B cell (primary cell): ENCODE results near the gene RABEP2. TPM values are rescaled to one million over a fixed set of nuclear protein-coding genes. Genes with fewer than 3 reads are reported as not detected.
A peak's percentile ranks its signal among the peaks of the same experiment; 100 is the strongest.

Experiments
- ATAC-seq: fragments of 200-7000 bp; cut with Tn5 transposase; one replicate; pipeline ENCODE4 v1.10.0; 2021; ENCODE audit warnings: low read depth, mild to moderate bottlenecking, moderate number of reproducible peaks, moderate library complexity
- CTCF ChIA-PET: fragments of 350-600 bp; sonication (Branson Sonifier 250); formaldehyde crosslinking; loops from one replicate; lab custom pipeline; 2021; ENCODE audit warnings: antibody characterized with exemption, inconsistent platforms; lab: Charles Lee
- POLR2A ChIA-PET: fragments of 350-600 bp; sonication (Branson Sonifier 250); formaldehyde crosslinking; loops from one replicate; lab custom pipeline; 2021; ENCODE audit warnings: antibody characterized with exemption; lab: Charles Lee
- DNase-seq: peaks from one replicate; pipeline ENCODE4 v3.0.0; 2013
- H2AFZ ChIP-seq: 2 replicates; pipeline ENCODE4 v1.6.1; 2012; ENCODE audit warnings: mild to moderate bottlenecking, low read depth, low read length; ENCODE audit not compliant: insufficient read depth, poor library complexity, severe bottlenecking
- H3K27ac ChIP-seq, 2 donors: 1 replicate in 1 of 2; 2 replicates in 1 of 2; pipeline ENCODE4 v1.5.1; 2012 to 2013; ENCODE audit warnings: low read length in 2 of 2, mild to moderate bottlenecking in 2 of 2, moderate library complexity in 1 of 2
- H3K27me3 ChIP-seq, 4 experiments: fragments of 200-600 bp in 1 of 4; sonication (generic) in 1 of 4; replicated peaks in 1 of 4; 1 replicate in 2 of 4; 2 replicates in 2 of 4; pipeline versions ENCODE4 v1.6.1 to v1.7.0; 2013 to 2016; ENCODE audit warnings: low read length in 3 of 4, mild to moderate bottlenecking in 2 of 4, mixed read lengths in 1 of 4, moderate library complexity in 1 of 4; ENCODE audit not compliant: insufficient read depth in 4 of 4, control insufficient read depth in 3 of 4; ENCODE audit errors: control extremely low read depth in 1 of 4
- H3K36me3 ChIP-seq, 2 experiments: replicated peaks in 1 of 2; 1 replicate in 1 of 2; 2 replicates in 1 of 2; pipeline versions ENCODE4 v1.6.1 to v1.7.1; 2013; ENCODE audit warnings: low read length in 1 of 2; ENCODE audit not compliant: insufficient read depth in 2 of 2, control insufficient read depth in 1 of 2; ENCODE audit errors: control extremely low read depth in 1 of 2, extremely low read depth in 1 of 2
- H3K4me1 ChIP-seq, 2 donors: fragments of 200-600 bp in 1 of 2; sonication (generic) in 1 of 2; 1 replicate in 1 of 2; 2 replicates in 1 of 2; pipeline versions ENCODE4 v1.5.1 to v1.6.1; 2013 to 2017; ENCODE audit warnings: low read length in 2 of 2; ENCODE audit not compliant: control insufficient read depth in 2 of 2, insufficient read depth in 2 of 2
- H3K4me2 ChIP-seq: replicated peaks from 2 replicates; pipeline ENCODE3; 2012; ENCODE audit warnings: mild to moderate bottlenecking, low read depth, low read length; ENCODE audit not compliant: poor library complexity, severe bottlenecking
- H3K4me3 ChIP-seq, 5 experiments: fragments of 200-600 bp in 1 of 5; sonication (generic) in 1 of 5; 1 replicate in 3 of 5; 2 replicates in 2 of 5; pipeline versions ENCODE4 v1.5.1 to v1.7.0; 2011 to 2016; ENCODE audit warnings: low read length in 4 of 5, mild to moderate bottlenecking in 4 of 5, low read depth in 2 of 5, control low read depth in 1 of 5, moderate library complexity in 1 of 5; ENCODE audit not compliant: insufficient read depth in 1 of 5; ENCODE audit errors: control extremely low read depth in 1 of 5, extremely low read depth in 1 of 5
- H3K79me2 ChIP-seq: fragments of 200-600 bp; sonication (generic); one replicate; pipeline ENCODE4 v1.6.0; 2016; ENCODE audit warnings: low read length; ENCODE audit not compliant: control insufficient read depth, insufficient read depth
- H3K9ac ChIP-seq: fragments of 200-600 bp; sonication (generic); 2 replicates; pipeline ENCODE4 v1.6.1; 2017; ENCODE audit warnings: mild to moderate bottlenecking, low read length, moderate library complexity
- H3K9me3 ChIP-seq, 3 donors: one replicate each; pipeline versions ENCODE4 v1.6.1 to v1.7.1; 2013; ENCODE audit warnings: low read length in 2 of 3; ENCODE audit not compliant: control insufficient read depth in 2 of 3, insufficient read depth in 1 of 3; ENCODE audit errors: control extremely low read depth in 1 of 3
- H4K20me1 ChIP-seq: 2 replicates; pipeline ENCODE4 v1.6.0; 2012; ENCODE audit warnings: mild to moderate bottlenecking, low read length; ENCODE audit not compliant: insufficient read depth, control insufficient read depth, poor library complexity, severe bottlenecking
- H3K27ac Mint-ChIP-seq: one replicate; pipeline ENCODE4 v1.8.0; 2021; ENCODE audit warnings: mixed read lengths
- H3K27me3 Mint-ChIP-seq: one replicate; pipeline ENCODE4 v1.8.0; 2021; ENCODE audit warnings: mixed read lengths
- H3K4me1 Mint-ChIP-seq: one replicate; pipeline ENCODE4 v1.8.0; 2021; ENCODE audit warnings: mixed read lengths
- H3K4me3 Mint-ChIP-seq: one replicate; pipeline ENCODE4 v1.8.0; 2021; ENCODE audit warnings: mixed read lengths
- H3K9me3 Mint-ChIP-seq: one replicate; pipeline ENCODE4 v1.8.0; 2022; ENCODE audit warnings: mixed read lengths; ENCODE audit not compliant: insufficient read depth
- EZH2 ChIP-seq: IDR thresholded peaks from 2 replicates; pipeline ENCODE4 v1.6.1; 2012; ENCODE audit warnings: borderline replicate concordance, low read depth, mild to moderate bottlenecking, moderate library complexity, low read length; ENCODE audit not compliant: insufficient read depth, poor library complexity, severe bottlenecking
- WGBS: methylation state at CpG from one replicate; pipeline ENCODE4 v1.1.5; 2013; ENCODE audit warnings: missing lambda C conversion rate; ENCODE audit not compliant: insufficient coverage; 5-methylcytosine and 5-hydroxymethylcytosine counted together
- intact Hi-C: fragments of 100-400 bp; cut with micrococcal nuclease; formaldehyde crosslinking; loops from one replicate; pipeline ENCODE4 v1.10.0; 2022
- polyA plus RNA-seq: library from polyadenylated mRNA; depleted of rRNA; stranded (reverse); fragments of >200 nt; gene quantifications from 2 replicates; pipeline ENCODE4 v1.2.3, GENCODE V29; 2012
- total RNA-seq, 2 donors: library from RNA; stranded (reverse); fragments of 120-200 nt in 1 of 2; gene quantifications; 1 replicate in 1 of 2; 2 replicates in 1 of 2; pipeline versions ENCODE4 v1.2.3 to v1.2.4, GENCODE V29; 2013 to 2022
- TF ChIP-seq, protein P1 (sequence below): fragments of 200-600 bp; IDR thresholded peaks from one replicate; pipeline ENCODE4 v1.8.0; 2022; ENCODE audit warnings: antibody characterized with exemption, mild to moderate bottlenecking

Gene RABEP2
- total and polyA plus RNA-seq, 2 donors (not counting 1 experiment from before 2014, with no cell fraction given) = 136 to 178 TPM

DNA sequence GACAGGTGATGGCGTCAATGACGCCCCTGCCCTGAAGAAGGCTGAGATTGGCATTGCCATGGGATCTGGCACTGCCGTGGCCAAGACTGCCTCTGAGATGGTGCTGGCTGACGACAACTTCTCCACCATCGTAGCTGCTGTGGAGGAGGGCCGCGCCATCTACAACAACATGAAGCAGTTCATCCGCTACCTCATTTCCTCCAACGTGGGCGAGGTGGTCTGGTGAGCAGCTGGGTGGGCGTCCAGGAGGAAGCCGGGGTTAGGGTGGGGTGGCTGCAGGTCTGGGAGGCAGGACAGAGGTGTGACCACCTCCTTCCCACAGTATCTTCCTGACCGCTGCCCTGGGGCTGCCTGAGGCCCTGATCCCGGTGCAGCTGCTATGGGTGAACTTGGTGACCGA, 23.2 kb downstream of the RABEP2 start:
- H3K4me3 ChIP-seq = no peak overlapping the region
- Mint-ChIP-seq H3K4me1 (peaks cover 16% of the 10 kb centered on the region), H3K9me3 (no peaks in the 10 kb centered on the region), H3K27ac (no peak overlapping the region), H3K27me3 (no peaks in the 10 kb centered on the region), H3K4me3 (no peak overlapping the region)
- TF ChIP-seq, protein P1, sequence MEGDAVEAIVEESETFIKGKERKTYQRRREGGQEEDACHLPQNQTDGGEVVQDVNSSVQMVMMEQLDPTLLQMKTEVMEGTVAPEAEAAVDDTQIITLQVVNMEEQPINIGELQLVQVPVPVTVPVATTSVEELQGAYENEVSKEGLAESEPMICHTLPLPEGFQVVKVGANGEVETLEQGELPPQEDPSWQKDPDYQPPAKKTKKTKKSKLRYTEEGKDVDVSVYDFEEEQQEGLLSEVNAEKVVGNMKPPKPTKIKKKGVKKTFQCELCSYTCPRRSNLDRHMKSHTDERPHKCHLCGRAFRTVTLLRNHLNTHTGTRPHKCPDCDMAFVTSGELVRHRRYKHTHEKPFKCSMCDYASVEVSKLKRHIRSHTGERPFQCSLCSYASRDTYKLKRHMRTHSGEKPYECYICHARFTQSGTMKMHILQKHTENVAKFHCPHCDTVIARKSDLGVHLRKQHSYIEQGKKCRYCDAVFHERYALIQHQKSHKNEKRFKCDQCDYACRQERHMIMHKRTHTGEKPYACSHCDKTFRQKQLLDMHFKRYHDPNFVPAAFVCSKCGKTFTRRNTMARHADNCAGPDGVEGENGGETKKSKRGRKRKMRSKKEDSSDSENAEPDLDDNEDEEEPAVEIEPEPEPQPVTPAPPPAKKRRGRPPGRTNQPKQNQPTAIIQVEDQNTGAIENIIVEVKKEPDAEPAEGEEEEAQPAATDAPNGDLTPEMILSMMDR = no peak
- TF ChIP-seq EZH2 = no peak
- CTCF ChIA-PET = interaction anchor here (1.2 to 1.3 kb wide), 2 partner anchors 23 to 43 kb away, joined by 3 to 4 read pairs; partner anchors contain the start of gene ATP2A1
- intact Hi-C loops = loop anchor here (2.0 kb wide), 1 partner anchor 43 kb away; no protein-coding TSS in a partner anchor
- POLR2A ChIA-PET = interaction anchor here (0.5 to 1.1 kb wide), 3 partner anchors 11 to 30 kb away, joined by 3 to 4 read pairs (median 4); partner anchors contain the start of gene CD19
- no peaks in the 10 kb centered on the region for H3K27me3 ChIP-seq
- H4K20me1 ChIP-seq = peaks cover 13% of the 10 kb centered on the region
- ATAC-seq = no peak
- H3K9ac ChIP-seq = no peak overlapping the region
- H3K27ac ChIP-seq = no peak overlapping the region
- DNase-seq = peak; percentile 20
- H3K79me2 ChIP-seq = no peaks in the 10 kb centered on the region
- no peak overlapping the region for H2AFZ ChIP-seq
- no peaks in the 10 kb centered on the region for H3K9me3 ChIP-seq
- H3K4me2 ChIP-seq = no peak overlapping the region
- peaks cover 12 to 16% of the 10 kb centered on the region in 2 donors for H3K4me1 ChIP-seq
- 87% methylated on average over 6 of the region's 15 CpGs for WGBS
- peaks cover 2 to 30% of the 10 kb centered on the region in 2 experiments for H3K36me3 ChIP-seq

DNA sequence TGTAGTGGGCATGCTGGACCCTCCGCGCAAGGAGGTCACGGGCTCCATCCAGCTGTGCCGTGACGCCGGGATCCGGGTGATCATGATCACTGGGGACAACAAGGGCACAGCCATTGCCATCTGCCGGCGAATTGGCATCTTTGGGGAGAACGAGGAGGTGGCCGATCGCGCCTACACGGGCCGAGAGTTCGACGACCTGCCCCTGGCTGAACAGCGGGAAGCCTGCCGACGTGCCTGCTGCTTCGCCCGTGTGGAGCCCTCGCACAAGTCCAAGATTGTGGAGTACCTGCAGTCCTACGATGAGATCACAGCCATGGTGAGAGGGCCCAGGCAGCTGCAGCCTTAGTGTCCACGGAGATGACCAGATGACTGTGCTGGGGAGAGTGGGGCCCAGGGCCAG, 24.4 kb downstream of the RABEP2 start:
- no peaks in the 10 kb centered on the region for H3K27me3 Mint-ChIP-seq
- H3K9me3 ChIP-seq = no peaks in the 10 kb centered on the region
- H3K9me3 Mint-ChIP-seq = no peaks in the 10 kb centered on the region
- no peak for ATAC-seq
- H3K9ac ChIP-seq = no peak overlapping the region
- H2AFZ ChIP-seq = no peak overlapping the region
- no peak overlapping the region for H3K4me2 ChIP-seq
- H3K36me3 ChIP-seq = peaks cover 2 to 21% of the 10 kb centered on the region in 2 experiments
- intact Hi-C loops = no loop called here
- peaks cover 19% of the 10 kb centered on the region for H3K4me1 Mint-ChIP-seq
- H3K27me3 ChIP-seq = no peaks in the 10 kb centered on the region
- H3K4me1 ChIP-seq = peaks cover 12 to 16% of the 10 kb centered on the region in 2 donors
- no peak overlapping the region for H3K4me3 ChIP-seq
- ChIA-PET POLR2A (no interaction called here), CTCF (interaction anchor here (0.9 to 2.8 kb wide), 2 partner anchors 30 to 44 kb away, joined by 3 to 8 read pairs; no protein-coding TSS in a partner anchor)
- no peak overlapping the region for H3K27ac ChIP-seq
- no peaks in the 10 kb centered on the region for H3K79me2 ChIP-seq
- 98% methylated on average over 25 of the region's 25 CpGs for WGBS
- peaks cover 13% of the 10 kb centered on the region for H4K20me1 ChIP-seq
- H3K27ac Mint-ChIP-seq = peak overlapping the region; percentile 15
- DNase-seq = no peak
- TF ChIP-seq EZH2 = no peak
- TF ChIP-seq, protein P1 = no peak
- H3K4me3 Mint-ChIP-seq = no peak overlapping the region
